Measurements from ENCODE around the gene LYZL2.
"Not testable (repeated sequence)": the region's sequence is repeated elsewhere in the genome, so short reads cannot be mapped to it uniquely, and the experiment has no call there.

- TF ChIP-seq CTCF (conservative IDR thresholded peaks at IDR 0.05 in 1 of 2, IDR thresholded peaks at IDR 0.05 in 1 of 2; ENCODE audit: low read depth in 1 of 2, low read length in 2 of 2); EZH2 (IDR thresholded peaks at IDR 0.05; ENCODE audit: low read length, missing control alignments): not testable (repeated sequence)
Measured at GRCh38 chr10:30672338-30672737, 42.8 kb upstream of the LYZL2 start.
